Activated T-cell treated with anti-CD3 and anti-CD28 coated beads for 4 hours (primary cell): Measurements from ENCODE around the gene P2RX6.
"Not testable (repeated sequence)": the region's sequence is repeated elsewhere in the genome, so short reads cannot be mapped to it uniquely, and the experiment has no call there.

Experiments
- DNase-seq: peaks from one replicate; pipeline ENCODE4 v3.0.0-alpha.2; 2020

Gene P2RX6

DNA sequence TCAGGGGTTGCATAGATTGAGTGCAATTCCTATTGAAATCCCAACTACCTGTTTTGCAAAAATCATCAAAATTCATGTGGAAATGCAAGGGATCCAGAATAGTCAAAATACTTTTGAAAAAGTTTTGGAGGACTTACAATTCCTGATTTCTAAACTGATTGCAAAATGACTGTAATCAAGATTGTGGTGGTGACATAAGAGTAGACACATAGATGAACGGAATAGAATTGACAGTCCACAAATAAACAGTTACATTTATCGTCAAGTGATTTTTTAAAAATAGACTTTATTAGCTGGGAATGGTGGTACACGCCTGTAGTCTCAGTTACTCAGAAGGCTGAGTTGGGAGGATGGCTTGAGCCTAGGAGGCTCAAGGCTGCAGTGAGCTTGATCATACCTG is 20.0 kb downstream of the P2RX6 start:
- DNase-seq = no peak

DNA sequence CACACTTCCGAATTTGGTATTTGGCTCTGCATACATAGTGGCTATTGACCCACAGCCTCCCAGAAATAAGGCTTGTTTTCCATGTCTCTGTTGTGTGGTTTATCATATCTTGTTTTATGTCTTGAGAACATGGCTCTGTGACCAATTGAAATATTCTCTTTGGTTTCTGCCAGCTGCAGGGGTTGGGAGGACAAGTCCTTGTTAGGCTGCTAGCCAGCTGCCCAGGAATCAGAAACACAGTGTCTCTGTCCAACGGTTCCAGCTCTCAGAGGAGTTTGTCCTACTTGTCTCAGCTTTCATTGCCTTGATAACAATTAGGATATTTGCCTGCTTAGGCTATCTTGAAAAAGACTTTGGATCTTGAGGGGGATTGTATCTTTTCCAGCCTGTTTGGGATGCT is 23.4 kb downstream of the P2RX6 start:
- DNase-seq = no peak

- not testable (repeated sequence) for DNase-seq
Observed at GRCh38 chr22:21039158-21039557, 24.2 kb downstream of the P2RX6 start.

DNA sequence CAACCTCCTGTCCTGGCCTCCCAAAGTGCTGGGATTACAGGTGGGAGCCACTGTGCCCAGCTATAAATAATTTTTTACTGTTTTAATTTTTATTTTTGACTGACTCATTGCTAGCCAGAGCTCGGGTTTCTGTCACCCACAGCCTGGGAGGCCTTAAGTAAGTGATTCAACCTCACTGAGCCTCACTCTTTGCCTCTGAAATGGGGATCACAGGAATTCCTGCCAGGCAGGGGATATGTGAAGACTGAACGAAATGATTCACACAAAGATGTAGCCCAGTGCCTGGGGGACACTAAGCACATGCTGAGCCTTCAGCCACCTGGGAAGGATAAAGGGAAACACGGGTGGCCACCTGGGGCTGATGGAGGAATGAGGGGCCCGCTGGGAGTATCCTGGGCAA is 27.0 kb downstream of the P2RX6 start:
- DNase-seq = no peak

DNA sequence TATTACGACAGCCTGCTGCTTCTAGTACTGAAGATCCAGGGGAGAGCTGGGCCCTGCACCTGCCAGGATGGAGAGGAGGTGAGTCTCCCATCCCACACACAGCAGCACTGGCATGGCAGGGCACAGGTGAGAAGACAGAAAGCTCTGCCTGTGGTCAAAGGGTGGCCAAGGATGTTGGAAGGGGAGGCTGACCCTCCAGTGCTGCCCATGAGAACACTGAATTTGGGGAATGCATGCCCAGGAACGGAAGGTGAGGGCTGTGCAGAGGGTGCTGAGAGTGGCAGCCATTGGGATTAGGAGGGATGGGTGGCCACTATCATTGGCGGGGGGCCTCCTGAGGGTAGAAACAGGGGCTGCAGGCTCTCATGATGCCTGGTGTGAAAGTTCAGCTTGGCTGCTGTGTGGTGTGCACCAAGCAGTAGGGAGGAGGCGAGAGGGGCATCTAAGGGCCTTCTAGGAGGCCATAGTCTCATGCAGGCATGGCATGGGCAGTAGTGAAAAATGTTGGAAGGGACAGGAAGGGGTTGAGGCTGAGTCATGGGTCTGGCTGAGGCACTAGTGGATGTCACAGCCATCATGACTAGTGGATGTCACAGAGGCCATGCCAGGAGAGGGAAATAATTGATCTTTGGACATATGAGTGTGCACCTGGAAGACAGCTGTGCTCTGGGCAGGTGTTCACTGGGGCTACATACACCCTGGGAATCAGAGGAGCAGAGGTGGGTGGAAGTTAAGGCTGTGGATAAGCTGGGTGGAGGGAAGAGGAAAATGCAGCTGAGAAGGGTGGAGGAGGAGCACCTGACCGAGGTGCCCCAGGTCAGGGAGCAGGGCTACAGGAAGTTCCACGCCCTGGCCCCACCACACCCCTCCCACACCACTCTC is 28.3 kb downstream of the P2RX6 start:
- DNase-seq = no peak

GRCh38 chr22:21043860-21044535 is 29.0 kb downstream of the P2RX6 start:
- DNase-seq = no peak

- no peak for DNase-seq
Observed at GRCh38 chr22:21044931-21045584, 30.1 kb downstream of the P2RX6 start.

GRCh38 chr22:21045585-21046294 is 30.8 kb downstream of the P2RX6 start, which contains the start of gene LRRC74B:
Gene LRRC74B, plus strand, starts transcription at chr22:21045946. Its CDS starts 41 bp downstream, at chr22:21045987.
- DNase-seq = peak; percentile 25

DNA sequence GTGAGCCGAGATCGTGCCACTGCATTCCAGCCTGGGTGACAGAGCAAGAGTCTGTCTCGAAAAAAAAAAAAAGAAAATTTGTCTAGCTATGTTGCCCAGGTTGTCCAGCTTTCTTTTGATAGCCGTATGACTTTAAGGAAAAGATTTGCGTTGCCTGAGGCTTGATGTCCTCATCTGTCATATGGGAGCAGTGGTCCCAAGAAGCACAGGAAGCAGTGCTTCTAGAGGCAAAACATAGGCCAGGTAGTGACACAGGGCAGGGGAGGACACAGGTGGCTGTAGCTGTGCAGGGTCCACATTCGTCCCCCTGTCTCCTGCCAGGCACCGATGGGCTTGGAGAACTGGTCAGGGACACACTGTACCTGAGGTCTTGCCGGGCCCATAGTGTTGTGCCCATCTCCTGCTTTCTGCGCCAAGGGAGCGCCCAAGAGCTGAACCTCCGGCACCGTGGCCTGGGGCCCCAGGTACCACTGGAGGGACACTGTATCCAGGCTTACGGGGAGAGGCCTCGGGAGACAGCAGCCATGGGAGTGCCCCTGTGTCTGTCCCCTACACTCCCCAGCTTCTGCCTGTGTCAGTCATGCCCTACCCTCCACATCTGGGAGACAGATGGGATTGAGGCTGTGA is 32.2 kb downstream of the P2RX6 start:
- DNase-seq = no peak

GRCh38 chr22:21047730-21048129 is 32.8 kb downstream of the P2RX6 start:
- DNase-seq = no peak

GRCh38 chr22:21048448-21048847 is 33.5 kb downstream of the P2RX6 start:
- not testable (repeated sequence) for DNase-seq

GRCh38 chr22:21048965-21049364 is 34.0 kb downstream of the P2RX6 start:
- DNase-seq = not testable (repeated sequence)

- no peak for DNase-seq
Observed at GRCh38 chr22:21051145-21051830, 36.3 kb downstream of the P2RX6 start.

- no peak for DNase-seq
Observed at GRCh38 chr22:21051831-21052400, 37.0 kb downstream of the P2RX6 start.

GRCh38 chr22:21052715-21053459 is 37.9 kb downstream of the P2RX6 start:
- no peak for DNase-seq

- DNase-seq = no peak
Observed at GRCh38 chr22:21054046-21054713, 39.2 kb downstream of the P2RX6 start.

- no peak for DNase-seq
Observed at GRCh38 chr22:21054714-21055563, 40.0 kb downstream of the P2RX6 start.

GRCh38 chr22:21055564-21055834 is 40.5 kb downstream of the P2RX6 start:
- DNase-seq = no peak

DNA sequence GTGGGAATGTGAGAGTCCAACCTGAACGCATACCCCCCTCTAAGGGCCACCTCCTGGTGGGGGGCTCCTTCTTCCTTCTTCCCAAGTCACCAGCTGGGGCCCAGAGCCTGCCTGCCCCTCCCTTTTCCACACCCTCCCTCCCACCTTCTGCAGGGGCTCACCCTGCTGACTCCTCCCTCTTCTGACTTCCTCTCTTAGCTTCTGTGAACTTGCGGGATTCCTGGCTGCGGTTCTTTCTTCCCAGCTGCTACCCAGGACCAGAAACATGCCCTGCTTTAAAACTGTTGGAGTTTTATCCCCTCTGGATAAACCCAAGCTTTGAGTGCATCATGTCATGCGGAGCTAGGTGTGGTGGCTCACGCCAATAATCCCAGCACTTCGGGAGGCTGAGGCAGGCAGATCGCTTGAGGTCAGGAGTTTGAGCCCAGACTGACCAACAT is 40.9 kb downstream of the P2RX6 start:
- no peak for DNase-seq
